ENCODE results near the gene B3GALT4.

The B3GALT4 gene

GRCh38 chr6:33251395-33252012 lies 25.4 kb upstream of the B3GALT4 start:
- no peaks in the 10 kb centered on the region for H3K27me3 ChIP-seq (ENCODE audit: insufficient read depth, low read length)
- peaks cover 24% of the 10 kb centered on the region for H3K4me1 ChIP-seq (ENCODE audit: insufficient read depth, low read length, severe bottlenecking)
- H3K79me2 ChIP-seq (ENCODE audit: insufficient read depth, low read length) = no peaks in the 10 kb centered on the region
- no peaks in the 10 kb centered on the region for H3K9me2 ChIP-seq (ENCODE audit: low read depth, low read length)
- no peak overlapping the region for H3K27ac ChIP-seq (ENCODE audit: low read depth, low read length, poor library complexity, severe bottlenecking)
- H3K36me3 ChIP-seq (ENCODE audit: insufficient read depth, low read length) = peaks cover 12% of the 10 kb centered on the region; the same call in 1 of the 2 replicates
- H2AFZ ChIP-seq (ENCODE audit: low read length) = no peak overlapping the region
- H3K9me3 ChIP-seq (ENCODE audit: low read length) = no peaks in the 10 kb centered on the region
- H3K4me2 ChIP-seq (ENCODE audit: low read length) = no peak overlapping the region
- H3K4me3 ChIP-seq (ENCODE audit: low read depth, low read length, poor library complexity, severe bottlenecking) = no peak overlapping the region
- no peaks in the 10 kb centered on the region for H4K20me1 ChIP-seq (ENCODE audit: insufficient read depth, low read length)
- no peak overlapping the region for H3K9ac ChIP-seq (ENCODE audit: low read length)
- H3F3A ChIP-seq (ENCODE audit: insufficient read depth, low read length) = no peaks in the 10 kb centered on the region
- no peak for TF ChIP-seq CTCF (IDR thresholded peaks at IDR 0.05; ENCODE audit: low read length)
- TF ChIP-seq EZH2 (IDR thresholded peaks at IDR 0.05; ENCODE audit: borderline replicate concordance, low read length) = no peak

- no peaks in the 10 kb centered on the region for H3F3A ChIP-seq (ENCODE audit: insufficient read depth, low read length)
- no peak overlapping the region for H3K9ac ChIP-seq (ENCODE audit: low read length)
- H4K20me1 ChIP-seq (ENCODE audit: insufficient read depth, low read length) = no peaks in the 10 kb centered on the region
- H3K9me3 ChIP-seq (ENCODE audit: low read length) = no peaks in the 10 kb centered on the region
- no peaks in the 10 kb centered on the region for H3K27me3 ChIP-seq (ENCODE audit: insufficient read depth, low read length)
- H2AFZ ChIP-seq (ENCODE audit: low read length) = no peak overlapping the region
- H3K9me2 ChIP-seq (ENCODE audit: low read depth, low read length) = no peaks in the 10 kb centered on the region
- no peak overlapping the region for H3K4me2 ChIP-seq (ENCODE audit: low read length)
- H3K36me3 ChIP-seq (ENCODE audit: insufficient read depth, low read length) = peaks cover 20% of the 10 kb centered on the region
- H3K4me1 ChIP-seq (ENCODE audit: insufficient read depth, low read length, severe bottlenecking) = peaks cover 24% of the 10 kb centered on the region
- no peaks in the 10 kb centered on the region for H3K79me2 ChIP-seq (ENCODE audit: insufficient read depth, low read length)
- TF ChIP-seq EZH2 (IDR thresholded peaks at IDR 0.05; ENCODE audit: borderline replicate concordance, low read length) = no peak
- no peak for TF ChIP-seq CTCF (IDR thresholded peaks at IDR 0.05; ENCODE audit: low read length)
- no peak overlapping the region for H3K27ac ChIP-seq (ENCODE audit: low read depth, low read length, poor library complexity, severe bottlenecking)
- H3K4me3 ChIP-seq (ENCODE audit: low read depth, low read length, poor library complexity, severe bottlenecking) = no peak overlapping the region
These were observed 24.2 kb upstream of the B3GALT4 start for GRCh38 chr6:33252759-33253158.

- H3F3A ChIP-seq (ENCODE audit: insufficient read depth, low read length) = no peaks in the 10 kb centered on the region
- H3K27ac ChIP-seq (ENCODE audit: low read depth, low read length, poor library complexity, severe bottlenecking) = no peak overlapping the region
- no peaks in the 10 kb centered on the region for H4K20me1 ChIP-seq (ENCODE audit: insufficient read depth, low read length)
These were observed 22.3 kb upstream of the B3GALT4 start for GRCh38 chr6:33254591-33254990.

More at GRCh38 chr6:33254591-33254990, 22.3 kb upstream of the B3GALT4 start:
- TF ChIP-seq CTCF (IDR thresholded peaks at IDR 0.05; ENCODE audit: low read length) (no peak), EZH2 (IDR thresholded peaks at IDR 0.05; ENCODE audit: borderline replicate concordance, low read length) (no peak)
- H3K4me2 ChIP-seq (ENCODE audit: low read length) = no peak overlapping the region
- H3K9me3 ChIP-seq (ENCODE audit: low read length) = no peaks in the 10 kb centered on the region
- H3K9me2 ChIP-seq (ENCODE audit: low read depth, low read length) = no peaks in the 10 kb centered on the region
- H3K4me1 ChIP-seq (ENCODE audit: insufficient read depth, low read length, severe bottlenecking) = peaks cover 11% of the 10 kb centered on the region
- H2AFZ ChIP-seq (ENCODE audit: low read length) = no peak overlapping the region
- no peaks in the 10 kb centered on the region for H3K79me2 ChIP-seq (ENCODE audit: insufficient read depth, low read length)
- no peak overlapping the region for H3K9ac ChIP-seq (ENCODE audit: low read length)
- no peaks in the 10 kb centered on the region for H3K27me3 ChIP-seq (ENCODE audit: insufficient read depth, low read length)
- no peak overlapping the region for H3K4me3 ChIP-seq (ENCODE audit: low read depth, low read length, poor library complexity, severe bottlenecking)
- peaks cover 37% of the 10 kb centered on the region for H3K36me3 ChIP-seq (ENCODE audit: insufficient read depth, low read length)
